GM12878 (cell line): ENCODE measurements around the gene RIPK3. TPM values are rescaled to one million over a fixed set of nuclear protein-coding genes. Genes with fewer than 3 reads are reported as not detected.

Experiments used
- ATAC-seq: fragments of 200-7000 bp; cut with Tn5 transposase; 3 replicates; pipeline ENCODE4 v1.9.1; 2020; ENCODE audit warnings: mild to moderate bottlenecking, moderate library complexity
- BruUV-seq: library from RNA; stranded (reverse); fragments of 400-500 nt; replicated peaks from 2 replicates; lab custom pipeline; 2021; lab: Mats Ljungman, UMichigan
- CTCF ChIA-PET: fragments of 300-600 bp; sonication (Branson Sonifier 250); formaldehyde crosslinking; extraction: SDS; loops from one replicate; lab custom pipeline; 2021; ENCODE audit warnings: inconsistent platforms; lab: Yijun Ruan, JAX
- POLR2A ChIA-PET: fragments of 350-600 bp; formaldehyde crosslinking; extraction: SDS; loops from one replicate; lab custom pipeline; 2021; ENCODE audit warnings: inconsistent platforms; lab: Charles Lee
- RAD21 ChIA-PET: fragments of 300-600 bp; sonication (Branson Sonifier 250); formaldehyde crosslinking; loops from one replicate; lab custom pipeline; 2023; ENCODE audit warnings: antibody characterized with exemption; ENCODE audit not compliant: unreplicated experiment; lab: Charles Lee
- SMC1A ChIA-PET: fragments of 300-600 bp; sonication (Branson Sonifier 250); formaldehyde crosslinking; loops from one replicate; lab custom pipeline; 2023; ENCODE audit not compliant: unreplicated experiment, uncharacterized antibody; lab: Charles Lee
- DNase-seq: peaks from one replicate; pipeline ENCODE4 v3.0.0-alpha.2; 2011; ENCODE audit warnings: low read depth, low spot score
- FAIRE-seq: peaks from 3 replicates; lab custom pipeline; 2011; peaks lifted over from hg19 to GRCh38; lab: Jason Lieb, UNC
- H2AFZ ChIP-seq: 2 replicates; pipeline ENCODE4 v1.6.0; 2011; ENCODE audit warnings: low read depth, low read length, control low read depth; ENCODE audit not compliant: control insufficient read depth
- H3K27ac ChIP-seq: 2 replicates; pipeline ENCODE4 v1.5.1; 2011; ENCODE audit warnings: control low read depth; ENCODE audit not compliant: control insufficient read depth, insufficient read depth
- H3K27me3 ChIP-seq, 2 experiments: replicated peaks in 1 of 2; 2 replicates each; pipeline versions ENCODE4 v1.6.0 to v1.6.1; 2011; ENCODE audit warnings: low read length in 1 of 2; ENCODE audit not compliant: control insufficient read depth in 2 of 2, insufficient read depth in 2 of 2
- H3K36me3 ChIP-seq, 2 experiments: 2 replicates each; pipeline ENCODE4 v1.5.1; 2011; ENCODE audit warnings: low read length in 1 of 2; ENCODE audit not compliant: control insufficient read depth in 2 of 2, insufficient read depth in 2 of 2
- H3K4me1 ChIP-seq: 2 replicates; pipeline ENCODE4 v1.6.1; 2011; ENCODE audit warnings: mild to moderate bottlenecking, low read length, moderate library complexity, mixed read lengths; ENCODE audit not compliant: control insufficient read depth, insufficient read depth
- H3K4me2 ChIP-seq: 2 replicates; pipeline ENCODE4 v1.6.0; 2011; ENCODE audit warnings: control low read depth; ENCODE audit not compliant: control insufficient read depth, insufficient read depth
- H3K4me3 ChIP-seq: fragments of 200-600 bp; sonication (generic); 2 replicates; pipeline ENCODE4 v1.5.1; 2016
- H3K79me2 ChIP-seq: 2 replicates; pipeline ENCODE4 v1.6.0; 2011; ENCODE audit warnings: low read length; ENCODE audit not compliant: control insufficient read depth, insufficient read depth
- H3K9ac ChIP-seq: 2 replicates; pipeline ENCODE4 v1.8.0; 2011; ENCODE audit warnings: low read length, control low read depth, mixed read lengths; ENCODE audit not compliant: control insufficient read depth, insufficient read depth
- H3K9me3 ChIP-seq: replicated peaks from 3 replicates; pipeline ENCODE4 v1.5.1; 2011; ENCODE audit warnings: mild to moderate bottlenecking, low read length; ENCODE audit not compliant: control insufficient read depth, insufficient read depth
- H4K20me1 ChIP-seq: 2 replicates; pipeline ENCODE4 v1.6.0; 2011; ENCODE audit not compliant: control insufficient read depth, insufficient read depth
- FOXK2 ChIP-seq: fragments of 450-650 bp; IDR thresholded peaks from 2 replicates; pipeline ENCODE4 v1.6.1; 2017; ENCODE audit warnings: mild to moderate bottlenecking, moderate library complexity
- PAX8 ChIP-seq: fragments of 450-650 bp; IDR thresholded peaks from 2 replicates; pipeline ENCODE4 v1.6.1; 2017; ENCODE audit warnings: mild to moderate bottlenecking, moderate library complexity
- RUNX3 ChIP-seq: IDR thresholded peaks from 2 replicates; pipeline ENCODE4 v1.6.1; 2012; ENCODE audit warnings: low read length, inconsistent platforms
- ZSCAN29 ChIP-seq: fragments of 450-650 bp; IDR thresholded peaks from 2 replicates; pipeline ENCODE4 v1.6.1; 2017; ENCODE audit warnings: mild to moderate bottlenecking, moderate library complexity
- WGBS: methylation state at CpG from one replicate; pipeline ENCODE4 v1.1.6; 2016; ENCODE audit warnings: low lambda C conversion rate; ENCODE audit not compliant: insufficient replicate concordance, insufficient coverage; ENCODE audit errors: missing lambda C conversion rate; 5-methylcytosine and 5-hydroxymethylcytosine counted together
- in situ Hi-C: fragments of 300-500 bp; cut with MboI; formaldehyde crosslinking; loops from 9 replicates; pipeline ENCODE4 v1.14.3; 2018; ENCODE audit warnings: mixed read lengths
- intact Hi-C: fragments of 100-400 bp; cut with micrococcal nuclease; formaldehyde crosslinking; loops from one replicate; pipeline ENCODE4 v1.14.2; 2022; ENCODE audit not compliant: unreplicated experiment
- polyA plus RNA-seq, 11 experiments: library from polyadenylated mRNA; depleted of rRNA in 4 of 11; unstranded in 6 of 11; stranded (reverse) in 5 of 11; fragments of >200 nt; fragmentation: Nextera tagmentation in 4 of 11; fragmentation: Illumina TruSeq in 1 of 11; extraction: Ambion mirVana in 4 of 11; extraction: Trizol in 1 of 11; gene quantifications; 1 replicate in 1 of 11; 2 replicates in 10 of 11; pipeline versions ENCODE4 v1.2.1 to v1.2.3, GENCODE V29; 2011 to 2016; ENCODE audit warnings: inconsistent platforms in 2 of 11, missing spikeins in 2 of 11, low read depth in 1 of 11
- small RNA-seq: library from RNA; depleted of rRNA; stranded (forward); fragments of <200 nt; gene quantifications from one replicate; pipeline ENCODE3, GENCODE V24; 2014
- total RNA-seq, 4 experiments: library from RNA; depleted of rRNA in 3 of 4; stranded (reverse); fragments of >200 nt in 3 of 4; fragmentation: Illumina TruSeq in 1 of 4; extraction: Trizol in 1 of 4; gene quantifications; 2 replicates each; pipeline versions ENCODE4 v1.2.1 to v1.2.3, GENCODE V29; 2013 to 2021

The RIPK3 gene
- total and polyA plus RNA-seq, 10 of the 15 experiments (the other 5 are each of a cell fraction or from before 2014, with no cell fraction given) = 2.0 to 13.6 (median 8.1) TPM

GRCh38 chr14:24286996-24287395, 52.8 kb downstream of the RIPK3 start:
- 84% methylated on average over 5 of the region's 5 CpGs for WGBS
- FAIRE-seq = no peak
- Histone ChIP-seq H3K4me1 (peaks cover 11% of the 10 kb centered on the region), H3K9ac (no peak overlapping the region), H3K4me3 (no peak overlapping the region), H3K27me3 (no peaks in the 10 kb centered on the region), H2AFZ (no peak overlapping the region), H3K27ac (no peak overlapping the region), H4K20me1 (no peaks in the 10 kb centered on the region), H3K9me3 (no peaks in the 10 kb centered on the region), H3K4me2 (no peak overlapping the region), H3K79me2 (no peaks in the 10 kb centered on the region), H3K36me3 (peaks cover 8 to 11% of the 10 kb centered on the region in 2 experiments)
- intact Hi-C loops = no loop called here
- ChIA-PET RAD21 (no interaction called here), POLR2A (interaction anchor here (0.8 to 1.3 kb wide), 3 partner anchors 10 to 45 kb away, joined by 3 read pairs; partner anchors contain the start of gene TINF2), SMC1A (interaction anchor here (1.2 kb wide), 1 partner anchor 10 kb away, joined by 4 read pairs; no protein-coding TSS in a partner anchor), CTCF (no interaction called here)
- no peak for ATAC-seq
- in situ Hi-C loops = no loop called here
- TF ChIP-seq ZSCAN29 (no peak), FOXK2 (no peak), RUNX3 (no peak), PAX8 (no peak)
- no peak for DNase-seq
- BruUV-seq = no TSS peak

Small RNA genes lying within 50 kb of the gene (small RNA-seq; reads per million reads assigned to genes)
- gene RF00026 = not detected

Other genes starting within 250 kb of the RIPK3 start
Only the 7 nearest of the 33 such genes appear.
- 14.0 and 17.6 TPM in 2 replicates for gene DHRS1, start 40.2 kb downstream of the RIPK3 start, total RNA-seq (2014; rRNA removed)
- 12.1 and 12.6 TPM in 2 replicates for gene DHRS1, start 40.2 kb downstream of the RIPK3 start, total RNA-seq (2014; rRNA removed; fragmentation: Illumina TruSeq; extraction: Trizol)
- 23.3 and 26.8 TPM in 2 replicates for gene DHRS1, start 40.2 kb downstream of the RIPK3 start, total RNA-seq (2021)
- 12.6 and 16.0 TPM in 2 replicates for gene DHRS1, start 40.2 kb downstream of the RIPK3 start, polyA plus RNA-seq (2011; rRNA removed)
- gene DHRS1, start 40.2 kb downstream of the RIPK3 start, polyA plus RNA-seq (2014; fragmentation: Illumina TruSeq; extraction: Trizol) = 16.9 and 26.1 TPM in 2 replicates
- gene DHRS1, start 40.2 kb downstream of the RIPK3 start, polyA plus RNA-seq (2014; fragmentation: Nextera tagmentation; extraction: Ambion mirVana) = 10 to 100 TPM; 44.6 to 45.0 TPM
- gene DHRS1, start 40.2 kb downstream of the RIPK3 start, polyA plus RNA-seq (2014; rRNA removed) = 25.3 and 29.2 TPM in 2 replicates
- 10 to 100 TPM; 30.4 to 32.5 TPM for gene DHRS1, start 40.2 kb downstream of the RIPK3 start, polyA plus RNA-seq (2016; fragmentation: Nextera tagmentation; extraction: Ambion mirVana)
- gene NOP9, start 40.1 kb downstream of the RIPK3 start, total RNA-seq (2014; rRNA removed) = 33.1 and 33.4 TPM in 2 replicates
- gene NOP9, start 40.1 kb downstream of the RIPK3 start, total RNA-seq (2014; rRNA removed; fragmentation: Illumina TruSeq; extraction: Trizol) = 24.2 and 25.4 TPM in 2 replicates
- 36.8 and 43.9 TPM in 2 replicates for gene NOP9, start 40.1 kb downstream of the RIPK3 start, total RNA-seq (2021)
- 11.4 and 17.0 TPM in 2 replicates for gene NOP9, start 40.1 kb downstream of the RIPK3 start, polyA plus RNA-seq (2011; rRNA removed)
- 28.6 and 28.8 TPM in 2 replicates for gene NOP9, start 40.1 kb downstream of the RIPK3 start, polyA plus RNA-seq (2014; fragmentation: Illumina TruSeq; extraction: Trizol)
- 1 to 10 TPM; 2.4 to 3.4 TPM for gene NOP9, start 40.1 kb downstream of the RIPK3 start, polyA plus RNA-seq (2014; fragmentation: Nextera tagmentation; extraction: Ambion mirVana)
- 23.6 and 26.1 TPM in 2 replicates for gene NOP9, start 40.1 kb downstream of the RIPK3 start, polyA plus RNA-seq (2014; rRNA removed)
- gene NOP9, start 40.1 kb downstream of the RIPK3 start, polyA plus RNA-seq (2016; fragmentation: Nextera tagmentation; extraction: Ambion mirVana) = 1 to 10 TPM; 4.9 to 6.1 TPM
- 4.1 and 5.5 TPM in 2 replicates for gene CIDEB, start 32.0 kb downstream of the RIPK3 start, total RNA-seq (2014; rRNA removed)
- 2.5 and 2.7 TPM in 2 replicates for gene CIDEB, start 32.0 kb downstream of the RIPK3 start, total RNA-seq (2014; rRNA removed; fragmentation: Illumina TruSeq; extraction: Trizol)
- gene CIDEB, start 32.0 kb downstream of the RIPK3 start, total RNA-seq (2021) = 5.1 and 5.5 TPM in 2 replicates
- 0.19 and 0.34 TPM in 2 replicates for gene CIDEB, start 32.0 kb downstream of the RIPK3 start, polyA plus RNA-seq (2011; rRNA removed)
- 5.2 and 5.7 TPM in 2 replicates for gene CIDEB, start 32.0 kb downstream of the RIPK3 start, polyA plus RNA-seq (2014; fragmentation: Illumina TruSeq; extraction: Trizol)
- gene CIDEB, start 32.0 kb downstream of the RIPK3 start, polyA plus RNA-seq (2014; fragmentation: Nextera tagmentation; extraction: Ambion mirVana) = 1 to 10 TPM in 1 of 2 experiments, under 1 TPM in 1; 0.82 to 2.3 TPM
- gene CIDEB, start 32.0 kb downstream of the RIPK3 start, polyA plus RNA-seq (2014; rRNA removed) = 5.4 and 6.3 TPM in 2 replicates
- gene CIDEB, start 32.0 kb downstream of the RIPK3 start, polyA plus RNA-seq (2016; fragmentation: Nextera tagmentation; extraction: Ambion mirVana) = 1 to 10 TPM; 3.1 to 3.3 TPM
- 7.8 and 10.0 TPM in 2 replicates for gene LTB4R2, start 29.9 kb downstream of the RIPK3 start, total RNA-seq (2014; rRNA removed)
- 2.6 and 2.8 TPM in 2 replicates for gene LTB4R2, start 29.9 kb downstream of the RIPK3 start, total RNA-seq (2014; rRNA removed; fragmentation: Illumina TruSeq; extraction: Trizol)
- gene LTB4R2, start 29.9 kb downstream of the RIPK3 start, total RNA-seq (2021) = 8.9 and 13.0 TPM in 2 replicates
- 2.4 and 2.5 TPM in 2 replicates for gene LTB4R2, start 29.9 kb downstream of the RIPK3 start, polyA plus RNA-seq (2011; rRNA removed)
- gene LTB4R2, start 29.9 kb downstream of the RIPK3 start, polyA plus RNA-seq (2014; fragmentation: Illumina TruSeq; extraction: Trizol) = 3.0 and 3.3 TPM in 2 replicates
- under 1 TPM; 0.06 to 0.09 TPM for gene LTB4R2, start 29.9 kb downstream of the RIPK3 start, polyA plus RNA-seq (2014; fragmentation: Nextera tagmentation; extraction: Ambion mirVana)
- gene LTB4R2, start 29.9 kb downstream of the RIPK3 start, polyA plus RNA-seq (2014; rRNA removed) = 16.0 and 17.8 TPM in 2 replicates
- 1 to 10 TPM in 1 of 2 experiments, under 1 TPM in 1; 0.96 to 1.2 TPM for gene LTB4R2, start 29.9 kb downstream of the RIPK3 start, polyA plus RNA-seq (2016; fragmentation: Nextera tagmentation; extraction: Ambion mirVana)
- gene LTB4R, start 28.5 kb downstream of the RIPK3 start, total RNA-seq (2014; rRNA removed) = 4.9 and 10.8 TPM in 2 replicates
- gene LTB4R, start 28.5 kb downstream of the RIPK3 start, total RNA-seq (2014; rRNA removed; fragmentation: Illumina TruSeq; extraction: Trizol) = 2.9 and 3.1 TPM in 2 replicates
- gene LTB4R, start 28.5 kb downstream of the RIPK3 start, total RNA-seq (2021) = 6.8 and 9.2 TPM in 2 replicates
- gene LTB4R, start 28.5 kb downstream of the RIPK3 start, polyA plus RNA-seq (2011; rRNA removed) = 3.9 and 4.8 TPM in 2 replicates
- gene LTB4R, start 28.5 kb downstream of the RIPK3 start, polyA plus RNA-seq (2014; fragmentation: Illumina TruSeq; extraction: Trizol) = 7.8 and 10.6 TPM in 2 replicates
- 1 to 10 TPM; 1.2 to 1.7 TPM for gene LTB4R, start 28.5 kb downstream of the RIPK3 start, polyA plus RNA-seq (2014; fragmentation: Nextera tagmentation; extraction: Ambion mirVana)
- gene LTB4R, start 28.5 kb downstream of the RIPK3 start, polyA plus RNA-seq (2014; rRNA removed) = 14.0 and 18.3 TPM in 2 replicates
- gene LTB4R, start 28.5 kb downstream of the RIPK3 start, polyA plus RNA-seq (2016; fragmentation: Nextera tagmentation; extraction: Ambion mirVana) = 1 to 10 TPM; 3.1 to 3.2 TPM
- 0.11 and 0.23 TPM in 2 replicates for gene ADCY4, start 4.9 kb downstream of the RIPK3 start, total RNA-seq (2014; rRNA removed)
- gene ADCY4, start 4.9 kb downstream of the RIPK3 start, total RNA-seq (2014; rRNA removed; fragmentation: Illumina TruSeq; extraction: Trizol) = 0.46 TPM in 1 of 2 replicates, not detected in the other
- gene ADCY4, start 4.9 kb downstream of the RIPK3 start, total RNA-seq (2021) = 0.87 and 1.0 TPM in 2 replicates
- 0.09 and 0.34 TPM in 2 replicates for gene ADCY4, start 4.9 kb downstream of the RIPK3 start, polyA plus RNA-seq (2011; rRNA removed)
- gene ADCY4, start 4.9 kb downstream of the RIPK3 start, polyA plus RNA-seq (2014; fragmentation: Illumina TruSeq; extraction: Trizol) = 0.21 and 0.60 TPM in 2 replicates
- under 1 TPM; 0.05 to 0.11 TPM for gene ADCY4, start 4.9 kb downstream of the RIPK3 start, polyA plus RNA-seq (2014; fragmentation: Nextera tagmentation; extraction: Ambion mirVana)
- gene ADCY4, start 4.9 kb downstream of the RIPK3 start, polyA plus RNA-seq (2014; rRNA removed) = 0.19 and 1.1 TPM in 2 replicates
- under 1 TPM; 0.21 to 0.33 TPM for gene ADCY4, start 4.9 kb downstream of the RIPK3 start, polyA plus RNA-seq (2016; fragmentation: Nextera tagmentation; extraction: Ambion mirVana)
- 7.0 and 7.1 TPM in 2 replicates for gene NFATC4, start 28.2 kb upstream of the RIPK3 start, total RNA-seq (2014; rRNA removed)
- 2.2 and 4.1 TPM in 2 replicates for gene NFATC4, start 28.2 kb upstream of the RIPK3 start, total RNA-seq (2014; rRNA removed; fragmentation: Illumina TruSeq; extraction: Trizol)
- gene NFATC4, start 28.2 kb upstream of the RIPK3 start, total RNA-seq (2021) = 13.5 and 19.2 TPM in 2 replicates
- 4.5 and 5.6 TPM in 2 replicates for gene NFATC4, start 28.2 kb upstream of the RIPK3 start, polyA plus RNA-seq (2011; rRNA removed)
- 4.8 and 5.3 TPM in 2 replicates for gene NFATC4, start 28.2 kb upstream of the RIPK3 start, polyA plus RNA-seq (2014; fragmentation: Illumina TruSeq; extraction: Trizol)
- 1 to 10 TPM in 1 of 2 experiments, under 1 TPM in 1; 0.97 to 4.5 TPM for gene NFATC4, start 28.2 kb upstream of the RIPK3 start, polyA plus RNA-seq (2014; fragmentation: Nextera tagmentation; extraction: Ambion mirVana)
- gene NFATC4, start 28.2 kb upstream of the RIPK3 start, polyA plus RNA-seq (2014; rRNA removed) = 14.3 and 15.3 TPM in 2 replicates
- 1 to 10 TPM; 2.0 to 2.9 TPM for gene NFATC4, start 28.2 kb upstream of the RIPK3 start, polyA plus RNA-seq (2016; fragmentation: Nextera tagmentation; extraction: Ambion mirVana)